Measurements from ENCODE around the gene PPP1R7.

PPP1R7 gene

DNA sequence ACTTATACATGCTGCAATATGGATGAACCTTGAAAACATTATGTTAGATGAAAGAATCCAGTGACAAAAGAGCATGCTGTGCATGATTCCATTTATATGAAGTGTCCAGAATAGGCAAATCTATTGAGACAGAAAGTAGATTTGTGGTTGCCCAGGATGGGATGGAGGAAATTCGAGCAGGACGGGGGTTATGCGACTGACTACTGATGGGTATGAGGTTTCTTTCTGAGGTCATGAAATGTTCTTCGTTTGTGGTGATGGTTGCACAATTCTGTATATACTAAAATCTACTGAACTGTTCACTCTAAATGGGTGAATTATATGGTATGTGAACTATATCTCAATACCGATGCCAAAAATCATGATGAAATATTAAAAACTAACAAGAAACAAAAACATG, 29.3 kb upstream of the PPP1R7 start:
- DNase-seq (ENCODE audit: low read depth) = no peak

GRCh38 chr2:241122376-241123002, 27.8 kb upstream of the PPP1R7 start:
- DNase-seq (ENCODE audit: low read depth) = no peak

DNA sequence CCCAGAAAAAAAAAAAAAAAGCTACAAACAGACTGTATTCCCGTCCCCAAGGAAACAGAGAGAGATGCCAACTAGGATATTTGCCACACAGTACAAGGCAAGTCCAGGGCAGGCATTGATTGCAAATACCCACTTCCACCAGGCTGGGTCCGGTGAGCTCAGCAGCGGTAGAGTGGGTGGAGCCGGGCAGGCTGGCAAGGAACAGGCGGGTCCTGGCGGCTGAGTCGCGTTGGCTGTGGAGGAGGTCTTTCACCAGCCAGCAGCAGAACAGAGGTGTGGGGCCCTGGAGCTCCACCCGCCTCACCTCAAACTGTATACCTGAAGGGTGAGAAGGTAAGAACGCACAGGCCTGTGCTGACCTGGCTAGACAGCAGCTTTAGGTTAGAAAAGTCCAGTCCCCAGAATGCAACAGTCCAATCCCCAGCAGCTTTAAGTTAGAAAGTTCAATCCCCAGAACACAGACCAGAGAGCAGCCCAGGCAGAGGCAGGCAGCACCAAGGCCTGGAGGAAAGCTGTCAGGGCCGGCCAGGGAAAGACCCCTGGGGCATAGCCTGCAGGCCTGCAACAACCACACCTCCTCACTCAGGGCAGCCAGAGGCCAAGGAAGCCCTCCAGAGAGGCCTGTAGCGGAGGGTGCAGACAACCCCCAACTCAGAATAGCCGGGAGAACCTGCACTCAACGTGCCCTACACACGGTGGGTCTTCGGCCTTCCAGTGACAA, 26.3 kb upstream of the PPP1R7 start:
- DNase-seq (ENCODE audit: low read depth) = no peak

- DNase-seq (ENCODE audit: low read depth) = no peak
These were observed 24.6 kb upstream of the PPP1R7 start for GRCh38 chr2:241125626-241126025.

DNA sequence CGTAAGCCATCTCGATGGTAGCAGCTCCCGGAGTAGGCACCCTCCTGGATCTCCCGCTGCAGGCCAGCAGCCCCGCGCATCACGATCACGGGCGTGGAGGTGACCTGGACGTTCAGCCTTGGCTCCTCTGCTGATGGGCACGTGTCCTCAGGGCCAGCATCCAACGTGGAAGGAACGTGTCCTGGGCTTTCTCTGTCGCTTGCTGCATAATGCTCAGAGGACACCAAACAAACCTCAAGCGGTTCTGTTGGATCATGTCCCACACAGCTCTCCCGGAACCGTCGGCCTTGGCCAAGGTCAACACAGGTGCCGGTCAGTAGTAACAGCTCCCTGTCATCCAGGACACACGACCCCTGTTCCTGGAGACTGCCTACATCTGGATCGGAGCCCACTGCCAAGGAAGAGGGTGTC, 24.1 kb upstream of the PPP1R7 start:
- no peak for DNase-seq (ENCODE audit: low read depth)

GRCh38 chr2:241126771-241127202, 23.5 kb upstream of the PPP1R7 start:
- no peak for DNase-seq (ENCODE audit: low read depth)

- no peak for DNase-seq (ENCODE audit: low read depth)
These were observed 22.0 kb upstream of the PPP1R7 start for GRCh38 chr2:241128266-241128665.

DNA sequence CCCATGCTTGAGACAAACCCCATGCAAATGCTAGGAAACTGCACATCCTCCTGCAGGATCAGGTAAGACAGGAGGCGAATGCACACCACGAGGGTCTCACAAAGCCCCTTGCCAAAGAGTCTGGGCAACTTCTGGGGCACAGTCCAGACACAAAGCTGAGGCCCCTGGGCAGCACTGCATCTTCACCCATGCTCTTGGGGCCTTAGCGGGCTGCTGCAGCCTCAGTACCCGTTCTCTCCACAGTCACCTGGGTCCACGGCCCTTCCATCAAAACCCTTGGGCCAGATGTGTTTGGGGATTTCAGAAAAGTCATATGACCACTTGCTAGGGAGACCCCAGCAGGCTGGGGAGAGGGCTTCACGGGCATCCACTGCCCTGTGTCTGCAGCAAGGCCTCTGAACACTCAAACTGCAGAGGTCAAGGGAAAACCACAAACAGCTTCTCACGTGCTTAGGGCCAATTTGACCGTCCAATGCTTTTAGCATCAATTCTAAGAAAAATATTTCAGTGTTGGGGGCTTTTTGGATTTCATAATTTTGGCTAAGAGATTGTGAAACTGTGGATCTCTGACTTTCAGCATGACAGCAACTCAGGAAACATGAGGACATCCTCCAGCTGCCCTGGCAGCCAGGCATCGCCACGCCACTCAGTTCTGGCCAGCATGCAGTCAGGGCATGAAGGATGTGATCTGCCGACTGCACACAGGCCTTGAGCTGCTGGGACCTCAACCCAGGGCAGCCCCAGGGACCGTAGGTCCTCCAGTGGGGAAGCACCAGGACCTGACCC, 21.0 kb upstream of the PPP1R7 start:
- no peak for DNase-seq (ENCODE audit: low read depth)

- DNase-seq (ENCODE audit: low read depth) = no peak
These were observed 20.0 kb upstream of the PPP1R7 start for GRCh38 chr2:241130316-241130715.

DNA sequence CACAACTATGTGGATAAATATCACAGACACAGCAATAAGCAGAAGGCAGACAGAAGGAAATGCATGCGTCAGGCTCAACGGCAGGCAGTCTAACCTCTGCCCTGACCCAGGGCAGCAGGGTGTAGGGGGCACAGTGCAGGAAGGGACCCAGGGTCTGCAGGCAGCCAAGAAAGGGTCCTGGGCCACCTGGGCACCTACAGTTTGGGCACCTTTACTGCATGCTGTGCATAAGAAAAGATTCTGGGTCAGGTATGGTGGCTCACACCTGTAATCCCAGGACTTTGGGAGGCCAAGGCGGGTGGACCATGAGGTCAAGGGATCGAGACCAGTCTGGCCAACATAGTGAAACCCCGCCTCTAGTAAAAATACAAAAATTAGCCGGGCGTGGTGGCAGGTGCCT, 18.7 kb upstream of the PPP1R7 start:
- DNase-seq (ENCODE audit: low read depth) = no peak

- DNase-seq (ENCODE audit: low read depth) = no peak
These were observed 17.5 kb upstream of the PPP1R7 start for GRCh38 chr2:241132538-241133435.

GRCh38 chr2:241133436-241133820, 16.8 kb upstream of the PPP1R7 start:
- DNase-seq (ENCODE audit: low read depth) = no peak

GRCh38 chr2:241134711-241135110, 15.6 kb upstream of the PPP1R7 start:
- no peak for DNase-seq (ENCODE audit: low read depth)

- DNase-seq (ENCODE audit: low read depth) = no peak
These were observed 14.5 kb upstream of the PPP1R7 start for GRCh38 chr2:241135737-241136136.

- no peak for DNase-seq (ENCODE audit: low read depth)
These were observed 14.1 kb upstream of the PPP1R7 start for GRCh38 chr2:241136191-241136590.

DNA sequence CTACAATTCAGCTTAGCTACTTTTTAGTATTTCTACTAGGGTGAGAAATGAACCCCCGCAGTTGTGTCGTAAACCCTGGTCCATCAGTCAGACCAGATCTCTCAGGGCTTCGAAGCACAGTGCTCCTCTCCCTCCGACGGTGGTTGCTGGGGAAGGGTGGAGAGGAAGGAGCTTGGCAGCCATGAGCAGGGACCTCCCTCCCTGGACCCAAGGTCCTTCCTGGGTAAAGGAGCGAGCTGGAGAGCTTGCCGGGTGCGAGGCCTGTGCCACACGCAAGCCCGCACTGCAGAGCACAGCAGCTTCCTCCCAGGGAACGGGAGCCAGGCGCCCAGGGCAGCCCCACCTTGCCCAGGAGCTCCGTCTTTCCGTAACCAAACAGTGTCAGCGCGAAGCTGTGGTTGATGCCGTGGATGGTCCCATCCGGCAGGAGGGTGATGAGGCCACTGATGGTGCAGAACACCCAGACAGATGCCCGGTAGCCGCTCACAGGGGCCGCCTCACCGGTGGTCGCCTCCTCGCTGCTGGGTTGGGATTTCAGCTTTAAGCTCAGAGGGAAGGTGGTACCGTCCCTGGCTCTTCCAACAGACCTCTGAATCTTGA, 13.5 kb upstream of the PPP1R7 start:
- no peak for DNase-seq (ENCODE audit: low read depth)

DNA sequence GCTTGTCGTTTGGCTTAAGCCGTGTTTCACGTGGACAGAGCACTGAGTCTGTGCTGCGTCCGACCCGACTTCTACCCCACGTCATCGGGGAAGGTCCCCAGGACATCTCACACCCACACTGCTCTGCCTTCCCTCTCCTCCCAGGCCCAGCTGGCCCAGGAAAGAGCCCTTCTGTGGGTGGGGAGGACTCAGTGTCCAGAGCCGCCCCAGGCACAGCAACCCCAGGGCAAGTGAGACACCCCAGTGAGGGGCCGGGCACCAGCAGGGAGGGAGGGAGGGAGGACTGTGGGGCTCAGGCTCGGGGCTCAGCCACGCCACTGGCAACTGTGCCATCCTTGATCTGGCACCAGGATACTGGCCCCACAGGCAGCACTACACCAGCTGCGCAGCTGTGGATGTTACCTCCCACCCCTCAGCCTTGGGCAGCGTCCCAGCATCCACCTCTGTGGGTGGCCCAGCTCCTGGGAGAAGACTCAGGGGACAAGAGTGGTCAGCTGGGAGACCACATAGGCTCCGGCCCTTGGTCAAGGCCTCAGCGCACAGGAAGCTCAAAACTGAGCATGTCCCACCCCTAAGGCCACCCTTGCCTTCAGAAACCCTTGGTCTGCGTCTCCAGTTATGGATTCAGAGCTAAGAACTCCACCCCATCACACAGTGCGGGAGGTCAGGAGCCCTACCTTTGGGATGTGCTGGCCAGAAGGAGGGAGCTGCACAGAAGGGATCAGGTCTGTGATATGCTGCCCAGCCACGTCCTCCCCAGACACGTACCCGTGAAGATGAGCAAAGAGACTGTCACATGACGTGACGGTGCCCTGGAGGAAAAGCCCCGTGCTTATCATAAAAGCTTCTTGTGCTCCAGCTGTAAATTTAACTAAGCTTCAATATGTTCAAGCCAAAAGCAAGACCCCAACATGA, 12.7 kb upstream of the PPP1R7 start:
- no peak for DNase-seq (ENCODE audit: low read depth)

GRCh38 chr2:241138471-241138870, 11.8 kb upstream of the PPP1R7 start:
- no peak for DNase-seq (ENCODE audit: low read depth)

- no peak for DNase-seq (ENCODE audit: low read depth)
These were observed 10.5 kb upstream of the PPP1R7 start for GRCh38 chr2:241139531-241140444.

- no peak for DNase-seq (ENCODE audit: low read depth)
These were observed 9.8 kb upstream of the PPP1R7 start for GRCh38 chr2:241140445-241140840.

Measured in non-pigmented ciliary epithelial cell (primary cell).